Stimulated activated CD8-positive, alpha-beta memory T cell treated with anti-CD3 and anti-CD28 coated beads, Interleukin-7, amount 100 ng/mL, for 1 hour (primary cell): Measurements from ENCODE around the gene HINT2.

ENCODE experiments used
- DNase-seq, 2 donors: peaks; one replicate each; pipeline ENCODE4 v3.0.0-alpha.2; 2020; ENCODE audit warnings: low read depth in 2 of 2

HINT2 gene

DNA sequence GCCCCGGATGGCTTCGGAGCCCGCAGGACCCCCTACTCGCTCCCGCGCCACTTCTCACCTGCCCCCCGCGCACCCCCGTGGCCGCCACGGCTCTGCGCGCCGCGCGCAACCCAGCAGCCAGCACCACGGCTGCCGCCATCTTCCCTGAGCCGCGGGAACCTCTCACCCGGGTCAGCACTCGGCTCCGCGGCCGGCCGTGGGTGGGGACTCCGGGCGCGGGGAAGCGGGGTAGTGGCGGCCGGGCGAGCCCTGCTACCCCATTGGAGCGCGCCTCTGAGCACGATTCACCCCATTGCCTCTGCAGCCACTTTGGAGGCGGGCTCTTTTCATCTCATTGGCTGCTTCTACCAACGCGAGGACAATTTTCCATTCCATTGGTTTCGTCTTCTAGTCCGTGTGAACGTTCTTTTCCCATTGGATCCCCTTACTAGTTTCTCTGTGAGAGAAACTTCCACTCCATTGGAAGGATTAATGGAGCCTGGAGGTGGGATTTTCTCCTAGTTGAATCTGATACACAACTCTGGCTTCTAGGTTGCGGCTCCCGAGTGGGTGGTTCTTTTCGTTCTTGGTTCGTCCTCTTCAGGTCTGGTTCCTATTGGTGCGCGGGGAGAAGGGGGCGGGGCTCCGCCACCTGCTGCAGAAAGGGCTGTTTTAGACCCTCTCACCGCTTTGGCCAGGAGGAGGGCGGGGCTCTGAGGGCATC lies at the start of gene HINT2:
Gene HINT2, minus strand, starts transcription at position 202 of the 703 bp plus-strand sequence. Its CDS starts 63 bp downstream, at position 139.
- peak; percentile 94 for DNase-seq

DNA sequence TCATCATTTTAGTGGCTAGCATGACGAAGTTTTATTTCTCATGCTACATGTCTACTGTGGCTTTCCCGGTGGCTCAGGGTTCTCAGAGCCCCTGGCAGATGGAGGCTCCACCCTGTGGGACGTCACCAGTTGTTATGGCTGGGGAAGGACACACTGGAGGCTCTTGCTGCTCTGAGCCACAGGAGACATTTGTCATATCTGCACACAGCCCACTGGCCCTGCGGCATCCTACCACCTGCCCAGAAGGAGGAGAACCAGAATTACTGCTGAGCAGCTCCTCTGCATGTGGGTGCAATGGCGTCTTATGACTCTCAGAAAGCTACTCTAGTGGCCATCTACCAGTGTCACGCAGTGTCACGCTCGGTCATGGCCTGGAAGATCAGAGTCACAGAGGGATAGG lies 48.7 kb upstream of the HINT2 start:
- DNase-seq, result no peak

DNA sequence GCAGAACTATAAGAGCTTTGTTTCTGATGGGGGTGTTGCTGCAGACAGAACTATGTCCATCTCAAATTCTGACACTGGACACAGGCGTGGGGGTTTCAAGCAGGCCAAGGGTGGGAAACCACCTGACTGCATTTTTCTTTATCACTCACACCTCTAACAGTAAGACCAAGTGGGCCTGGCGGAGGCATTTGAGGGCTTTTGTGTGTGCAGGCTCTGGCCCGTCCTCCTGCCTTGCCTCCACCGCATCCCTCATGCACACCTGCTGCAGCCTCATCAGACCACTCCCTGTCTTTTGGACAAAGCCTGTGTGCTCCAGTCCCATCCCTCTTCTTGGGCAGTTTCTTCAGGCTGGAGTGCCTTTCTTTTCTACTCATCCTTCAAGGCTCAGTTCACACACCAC lies 47.5 kb upstream of the HINT2 start:
- DNase-seq, result no peak

DNA sequence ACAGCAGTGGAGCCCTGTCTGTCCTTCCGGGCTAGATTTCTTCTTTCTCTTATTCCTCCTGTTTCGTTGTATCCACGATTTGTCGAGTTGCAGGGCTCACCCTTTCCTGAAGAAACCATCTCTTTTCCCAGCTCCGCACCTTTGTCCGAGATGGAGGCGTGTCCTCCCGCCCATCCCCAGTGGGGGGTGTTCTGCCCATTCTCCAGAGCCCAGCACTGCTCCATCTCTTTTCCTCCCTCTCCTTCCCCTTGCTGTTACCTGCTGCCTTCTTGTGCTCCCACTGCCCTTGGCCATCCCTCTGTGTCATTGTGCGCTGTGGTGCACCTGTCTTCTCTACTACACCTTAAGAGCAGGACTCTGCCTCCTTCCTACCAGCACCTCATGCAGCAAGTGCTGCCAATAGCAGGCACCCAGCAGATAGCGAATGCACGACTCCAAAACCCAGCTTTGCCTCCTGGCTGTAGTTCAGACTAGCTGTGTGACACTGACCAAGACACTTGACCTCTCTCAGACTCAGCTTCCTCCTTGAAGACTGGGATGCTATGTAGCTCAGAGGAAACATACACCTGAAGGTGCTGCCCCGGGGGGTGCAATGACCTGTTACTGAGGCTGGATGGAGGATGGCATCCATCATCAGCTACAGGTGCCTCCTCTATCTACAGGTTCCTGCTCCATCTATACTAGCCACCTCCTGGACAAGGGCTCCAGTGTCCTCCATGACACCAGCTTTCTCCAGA lies 46.5 kb upstream of the HINT2 start:
- DNase-seq, result no peak

DNA sequence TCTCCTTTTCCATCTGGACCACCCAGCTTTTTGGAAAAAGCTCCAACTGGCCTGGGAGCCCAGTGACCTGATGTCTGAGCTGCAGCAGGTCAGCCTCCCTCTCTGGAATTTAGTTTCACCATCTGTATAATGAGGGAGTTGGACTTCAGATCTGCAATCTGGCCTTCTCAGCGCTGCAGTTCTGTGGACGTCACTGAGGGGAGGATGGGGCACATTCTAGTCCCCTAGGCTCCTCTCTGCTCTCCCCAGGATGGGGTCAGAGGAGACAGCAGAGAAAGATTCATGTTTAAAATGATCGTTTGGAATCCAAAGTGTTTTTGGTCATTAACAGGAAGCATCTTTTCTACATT lies 45.1 kb upstream of the HINT2 start:
- no peak for DNase-seq

DNA sequence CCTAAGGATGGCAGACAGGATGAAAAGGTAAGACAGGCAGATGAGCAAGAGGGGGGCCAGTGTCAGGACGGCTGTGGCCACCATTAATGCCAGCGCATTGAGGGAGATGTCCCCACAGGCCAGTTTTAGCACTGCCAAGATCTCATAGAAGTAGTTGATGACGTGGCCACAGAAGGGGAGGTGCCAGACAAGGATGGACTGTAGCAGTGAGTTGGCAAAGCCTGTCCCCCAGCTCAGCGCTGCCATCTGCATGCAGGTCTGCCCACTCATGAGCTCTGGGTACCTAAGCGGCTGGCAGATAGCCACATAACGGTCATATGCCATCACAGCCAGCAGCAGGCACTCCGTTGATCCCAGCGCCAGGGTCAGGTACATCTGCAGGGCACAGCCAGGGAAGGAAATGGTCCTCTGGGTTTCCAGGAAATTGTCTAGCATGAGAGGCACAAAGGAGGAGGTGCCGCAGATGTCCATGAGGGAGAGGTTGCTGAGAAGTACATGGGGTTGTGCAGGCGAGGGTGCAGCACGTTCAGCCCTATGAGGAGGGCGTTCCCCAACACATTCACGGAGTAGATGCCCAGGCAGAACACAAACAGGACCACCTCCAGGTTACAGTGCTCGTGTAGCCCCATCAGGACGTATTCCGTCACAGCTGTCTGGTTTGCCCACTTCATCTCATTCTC lies 44.6 kb upstream of the HINT2 start:
- DNase-seq, result no peak

DNA sequence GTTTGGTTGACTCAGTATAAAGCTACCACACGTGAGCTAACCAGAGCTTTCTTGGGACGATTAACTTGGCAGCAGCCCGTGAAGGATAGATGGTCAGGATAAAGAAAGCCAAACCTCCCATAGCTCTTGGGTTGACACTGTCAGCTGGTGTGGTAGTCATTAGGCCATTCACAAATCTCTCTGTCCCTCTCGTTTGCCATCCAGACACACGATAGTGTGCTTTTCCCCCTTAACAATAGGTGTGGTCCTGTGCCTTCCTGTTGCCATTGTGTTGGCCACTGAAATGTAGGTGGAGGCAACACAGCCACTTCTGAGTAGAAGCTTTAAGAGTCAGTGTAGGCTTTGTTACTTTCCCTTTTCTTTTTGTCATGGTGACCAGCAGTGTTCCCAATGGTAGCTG lies 43.6 kb upstream of the HINT2 start:
- DNase-seq, result no peak

DNA sequence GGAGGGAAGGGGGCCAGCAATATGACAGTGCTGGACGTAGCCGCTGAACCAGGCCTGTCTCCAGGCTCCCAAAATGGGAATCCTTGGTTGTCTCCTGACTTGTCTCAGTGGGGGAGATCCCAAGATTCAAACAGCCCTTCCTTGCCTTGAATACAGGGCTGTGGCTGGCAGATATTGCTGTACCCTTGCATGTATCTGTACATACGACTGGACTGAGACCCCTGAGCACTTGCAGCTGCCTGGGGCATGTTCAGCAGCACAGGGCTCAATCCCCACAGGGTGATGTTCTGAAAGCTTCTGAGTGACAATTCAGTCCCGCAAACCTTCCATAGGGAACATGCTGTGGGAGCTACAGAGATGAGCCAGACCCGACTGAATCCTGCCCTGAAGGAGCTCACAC lies 42.0 kb upstream of the HINT2 start:
- no peak for DNase-seq

DNA sequence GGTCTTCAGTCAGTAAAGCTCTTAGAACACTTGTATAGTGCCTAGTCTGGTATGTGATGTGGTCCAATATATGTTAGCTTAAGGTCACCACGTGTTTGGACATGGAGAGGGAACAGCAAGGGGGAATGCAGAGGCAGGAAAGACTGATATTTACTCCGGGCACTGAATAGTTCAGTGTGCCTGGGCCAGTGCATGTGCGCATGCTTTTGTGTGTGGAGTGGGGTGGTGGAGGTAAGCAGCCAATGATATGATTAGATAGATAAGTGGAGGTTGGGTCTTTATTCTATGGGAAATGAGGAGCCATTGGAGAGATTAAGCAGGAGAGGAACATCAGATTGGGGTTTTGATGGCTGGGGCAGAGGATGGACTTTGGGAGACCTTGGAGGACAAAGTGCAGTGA lies 41.4 kb upstream of the HINT2 start:
- DNase-seq, result no peak

DNA sequence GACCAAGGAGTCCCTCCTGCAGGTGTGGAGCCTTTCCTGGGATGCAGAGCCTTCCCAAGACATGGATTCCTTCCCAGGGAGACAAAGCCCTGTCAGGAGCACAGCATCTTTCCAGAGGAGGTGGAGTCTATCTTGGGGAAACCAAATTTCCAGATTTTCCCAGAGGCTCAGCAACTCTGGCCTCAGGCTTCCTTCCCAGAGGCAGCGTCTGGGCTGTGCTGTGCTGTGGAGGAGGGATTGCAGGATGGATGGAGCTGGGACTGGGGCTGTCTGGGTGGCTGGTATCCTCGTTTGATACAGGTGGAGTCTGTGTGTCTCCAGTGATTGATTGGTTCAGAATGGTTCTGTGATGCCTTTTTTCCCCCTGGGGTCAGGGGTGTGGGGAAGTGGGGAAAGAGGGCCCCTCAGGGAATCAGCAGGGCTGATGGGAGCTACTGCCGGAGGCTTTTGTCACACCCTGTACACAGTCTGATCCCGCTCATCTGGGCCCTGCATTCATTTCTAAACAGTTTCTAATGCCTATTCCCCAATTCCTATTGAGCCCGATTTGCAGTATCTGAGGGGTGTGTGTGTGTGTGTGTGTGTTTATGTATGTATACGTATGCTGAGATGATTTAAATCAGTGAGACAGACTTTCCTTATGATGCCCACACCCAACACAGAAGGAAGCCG lies 39.4 kb upstream of the HINT2 start:
- no peak for DNase-seq

DNA sequence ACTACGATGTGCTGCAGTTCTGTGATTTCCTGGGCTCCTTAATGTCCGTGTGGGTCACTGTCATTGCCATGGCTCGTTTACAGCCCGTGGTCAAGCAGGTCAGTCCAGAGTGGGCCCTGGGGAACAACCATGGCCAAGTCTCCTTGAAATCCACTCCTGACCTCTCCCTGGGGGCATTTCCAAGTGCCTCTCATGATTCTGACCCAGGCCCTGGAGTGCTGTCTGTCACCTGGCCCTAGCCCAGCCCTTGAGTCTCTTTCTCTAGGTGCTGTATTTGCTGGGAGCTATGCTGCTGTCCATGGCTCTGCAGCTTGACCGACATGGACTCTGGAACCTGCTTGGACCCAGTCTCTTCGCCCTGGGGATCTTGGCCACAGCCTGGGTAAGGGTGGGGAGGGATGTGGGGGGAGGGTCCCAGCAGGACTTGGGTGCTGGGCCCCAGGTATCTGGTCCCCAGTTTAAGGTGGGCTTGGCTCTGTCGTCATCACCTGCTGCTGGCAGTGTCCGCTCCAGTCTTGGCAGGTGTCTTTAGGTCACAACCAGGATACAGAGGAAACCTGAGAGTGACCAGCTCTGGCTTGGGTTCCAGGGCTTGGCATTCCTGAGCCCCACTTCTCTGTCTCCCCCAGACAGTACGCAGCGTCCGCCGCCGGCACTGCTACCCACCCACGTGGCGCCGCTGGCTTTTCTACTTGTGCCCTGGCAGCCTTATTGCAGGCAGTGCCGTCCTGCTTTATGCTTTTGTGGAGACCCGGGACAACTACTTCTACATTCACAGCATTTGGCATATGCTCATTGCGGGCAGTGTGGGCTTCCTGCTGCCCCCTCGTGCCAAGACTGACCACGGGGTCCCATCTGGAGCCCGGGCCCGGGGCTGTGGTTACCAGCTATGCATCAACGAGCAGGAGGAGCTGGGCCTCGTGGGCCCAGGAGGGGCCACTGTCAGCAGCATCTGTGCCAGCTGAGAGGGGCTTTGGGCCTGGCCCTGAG lies 38.3 kb upstream of the HINT2 start:
- no peak for DNase-seq

DNA sequence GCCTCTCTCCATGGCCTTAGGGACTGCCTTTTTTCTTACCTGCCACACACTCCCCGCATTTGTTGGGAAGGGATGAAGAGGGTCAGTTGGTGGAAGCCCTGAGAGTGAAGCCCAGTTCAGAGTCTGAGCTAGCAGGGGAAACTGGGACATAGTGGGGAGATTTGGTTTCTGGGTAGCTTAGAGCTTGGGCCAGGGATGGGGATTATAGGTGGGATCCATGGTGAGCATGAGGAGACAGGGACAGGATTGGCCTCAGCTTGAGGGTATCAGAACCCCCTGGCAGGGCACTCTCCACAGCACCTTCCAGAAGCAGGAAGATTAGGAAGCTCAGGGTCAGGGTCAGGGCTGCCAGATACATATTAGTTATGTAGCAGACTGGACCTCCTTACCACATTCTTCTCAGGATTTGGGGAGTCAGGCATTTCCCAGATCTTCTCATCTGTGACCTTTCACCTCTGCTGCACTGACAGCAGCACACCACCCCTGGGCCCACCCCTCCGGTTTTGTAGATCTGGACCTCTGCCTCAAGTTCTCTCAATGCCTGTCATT lies 37.5 kb upstream of the HINT2 start:
- DNase-seq, result no peak

DNA sequence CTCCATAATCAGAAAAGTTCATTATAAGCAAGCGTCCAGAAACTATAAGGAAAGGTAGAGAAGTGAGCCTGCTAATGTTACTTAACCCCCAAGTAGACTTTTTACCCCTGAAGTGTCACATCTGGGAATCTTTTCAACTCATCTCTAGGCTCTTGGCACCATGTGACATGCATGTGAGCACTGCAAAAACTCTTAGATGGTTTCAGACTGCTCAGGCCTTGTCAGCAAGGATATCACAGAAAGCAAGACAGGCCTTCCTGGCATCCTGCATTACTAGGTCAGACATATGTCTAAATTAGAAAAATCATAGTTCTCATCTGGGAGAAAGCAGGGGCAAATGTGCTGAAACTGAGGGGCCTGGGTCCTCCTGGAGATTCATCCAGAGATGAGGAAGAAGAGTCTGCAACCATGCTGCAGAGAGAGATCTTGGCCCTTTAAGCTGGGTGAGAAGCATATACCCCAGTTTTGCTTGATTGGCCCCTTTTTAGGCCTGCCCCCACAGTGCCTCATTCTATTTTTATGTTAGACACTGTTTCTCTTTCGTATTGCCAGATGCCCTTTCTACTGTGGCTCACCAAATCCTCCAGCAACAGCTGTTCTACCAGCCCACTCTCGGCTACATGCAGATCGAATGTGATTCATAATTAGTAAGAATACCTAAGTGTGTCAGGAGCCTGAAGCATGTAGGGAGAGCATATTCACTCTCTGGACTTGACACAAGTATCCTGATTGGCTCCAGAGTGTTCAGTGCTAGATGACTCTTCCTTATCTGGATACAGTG lies 33.1 kb upstream of the HINT2 start:
- no peak for DNase-seq

DNA sequence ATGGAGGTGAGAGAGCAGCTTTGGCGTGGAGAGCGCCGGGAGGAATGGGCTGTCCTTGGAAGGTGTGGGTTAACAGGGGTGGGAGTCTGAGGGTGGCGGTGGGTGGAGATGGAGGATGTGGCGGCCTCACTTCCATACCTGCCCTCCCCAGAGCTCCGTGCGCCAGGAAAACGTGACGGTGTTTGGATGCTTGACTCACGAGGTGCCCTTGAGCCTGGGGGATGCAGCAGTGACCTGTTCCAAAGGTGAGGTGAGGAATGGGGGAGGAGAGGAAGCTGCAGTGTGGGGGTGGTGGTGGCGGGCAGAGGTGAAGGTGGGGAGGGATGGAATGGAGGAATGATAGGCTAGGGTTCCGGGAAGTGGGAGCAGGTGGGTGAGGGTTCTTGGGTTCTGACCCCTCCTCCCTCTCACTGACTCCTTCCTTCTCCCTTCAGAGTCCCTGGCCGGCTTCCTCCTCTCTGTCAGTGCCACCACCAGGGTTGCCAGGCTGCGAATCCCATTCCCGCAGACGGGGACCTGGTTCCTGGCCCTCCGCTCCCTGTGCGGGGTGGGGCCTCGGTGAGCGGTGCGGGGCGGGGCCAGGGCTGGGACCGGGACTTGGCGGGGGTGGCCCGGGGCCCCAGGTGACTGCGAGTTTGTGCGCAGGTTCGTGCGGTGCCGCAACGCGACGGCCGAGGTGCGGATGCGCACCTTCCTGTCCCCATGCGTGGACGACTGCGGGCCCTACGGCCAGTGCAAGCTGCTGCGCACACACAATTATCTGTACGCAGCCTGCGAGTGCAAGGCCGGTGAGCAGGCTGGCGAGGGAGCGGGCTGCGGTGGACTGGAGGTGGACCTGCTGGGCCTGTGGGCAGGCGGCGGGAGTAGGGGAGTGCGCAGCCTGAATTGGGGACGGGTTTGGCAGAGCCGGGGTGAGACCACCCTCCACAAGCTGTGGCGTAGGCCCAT lies 31.3 kb upstream of the HINT2 start:
- DNase-seq, result no peak

DNA sequence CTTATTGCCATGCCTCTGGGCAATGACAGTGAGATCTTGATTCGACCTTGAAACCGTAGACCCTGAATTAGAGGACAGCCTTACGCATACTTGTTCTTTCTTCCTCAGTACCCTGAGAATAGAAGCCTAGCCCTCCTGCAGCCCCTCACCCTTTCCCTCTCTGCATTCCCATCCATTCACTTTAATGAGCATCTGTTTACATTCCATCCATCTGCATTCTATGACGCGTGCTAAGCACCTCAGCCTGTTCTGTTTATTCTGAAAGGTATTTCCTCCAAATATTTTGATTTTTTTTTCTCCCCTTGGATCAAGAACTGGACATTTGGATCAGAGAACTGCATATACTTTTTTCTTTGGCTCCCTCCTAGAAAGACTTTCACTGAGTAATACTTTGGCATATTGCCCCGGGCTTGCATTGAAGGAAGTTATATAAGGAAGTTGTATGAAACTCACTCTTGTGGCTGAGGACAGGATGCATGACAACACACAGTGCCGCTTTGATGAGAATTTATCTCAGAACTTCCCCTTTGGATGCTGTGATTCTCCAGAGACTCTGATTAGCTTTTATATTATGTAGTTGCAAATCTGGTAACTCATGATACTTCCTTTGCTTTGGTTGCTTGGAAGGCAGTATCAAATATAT lies 29.9 kb upstream of the HINT2 start:
- DNase-seq, result no peak

DNA sequence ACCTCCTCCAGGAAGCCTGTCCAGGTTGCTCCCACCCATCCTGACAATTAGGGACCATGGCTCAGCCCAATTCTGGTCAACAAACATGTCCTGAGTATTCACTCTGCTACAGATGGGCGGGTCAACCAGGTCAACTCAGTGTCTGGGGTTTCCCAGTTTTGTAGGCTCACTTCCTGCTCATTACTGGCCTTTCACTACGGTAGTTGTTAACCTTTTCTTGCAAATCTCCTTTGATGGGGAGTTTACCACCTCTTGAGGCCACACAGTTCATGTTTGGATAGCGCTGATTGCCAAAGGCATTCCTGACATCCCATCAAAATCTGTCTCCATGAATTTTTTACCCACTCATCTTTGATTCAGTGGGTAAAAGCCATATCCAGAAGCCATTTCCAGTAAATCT lies 28.0 kb upstream of the HINT2 start:
- DNase-seq, result no peak

DNA sequence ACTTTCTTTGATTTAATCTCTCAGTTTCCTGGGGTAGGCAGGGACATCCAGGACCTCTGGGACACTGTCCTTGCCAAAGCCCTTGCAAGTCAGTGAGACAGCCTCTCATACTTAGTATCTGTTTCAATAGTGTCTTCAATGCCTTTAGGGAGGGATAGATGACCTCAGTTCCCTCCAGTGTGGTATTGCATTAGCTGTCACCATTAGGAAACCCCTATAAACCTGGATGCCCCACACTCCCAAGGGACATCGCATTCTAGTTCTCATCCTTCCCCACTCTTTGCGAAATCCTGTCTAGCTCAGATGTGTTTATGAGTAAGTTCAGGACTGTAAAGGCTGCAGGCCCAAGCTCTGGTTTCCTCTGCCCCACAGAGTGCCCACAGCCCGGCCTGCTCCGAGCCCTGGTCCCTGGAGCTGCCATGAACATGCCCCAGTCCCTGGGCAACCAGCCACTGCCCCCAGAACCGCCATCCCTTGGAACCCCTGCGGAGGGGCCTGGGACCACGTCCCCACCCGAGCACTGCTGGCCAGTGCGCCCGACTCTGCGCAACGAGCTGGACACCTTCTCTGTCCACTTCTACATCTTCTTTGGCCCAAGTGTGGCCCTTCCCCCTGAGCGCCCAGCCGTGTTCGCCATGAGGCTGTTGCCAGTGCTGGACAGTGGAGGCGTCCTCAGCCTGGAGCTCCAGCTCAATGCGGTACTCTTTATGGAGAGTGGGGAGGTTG lies 27.3 kb upstream of the HINT2 start:
- DNase-seq, result no peak

DNA sequence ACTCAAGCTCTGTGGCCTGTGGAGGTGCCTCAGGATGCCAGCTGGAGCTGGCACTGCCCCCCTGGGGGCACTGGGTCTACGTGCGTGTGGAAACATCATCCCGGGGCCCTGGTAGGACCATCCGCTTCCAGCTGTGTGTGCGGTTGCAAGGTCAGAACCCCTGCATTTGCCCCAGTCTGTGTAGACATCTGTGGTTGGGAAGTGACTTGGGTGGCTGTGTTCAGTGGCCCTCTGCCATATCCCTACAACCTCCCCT lies 26.7 kb upstream of the HINT2 start:
- no peak for DNase-seq
